Activated naive CD8-positive, alpha-beta T cell treated with anti-CD3 and anti-CD28 coated beads for 36 hours (primary cell): ENCODE data around the gene CTAG1A. TPM values are rescaled to one million over a fixed set of nuclear protein-coding genes. Genes with fewer than 3 reads are reported as not detected.
"Not testable (repeated sequence)": the region's sequence is repeated elsewhere in the genome, so short reads cannot be mapped to it uniquely, and the experiment has no call there.

Experiments used
- DNase-seq: peaks from one replicate; pipeline ENCODE4 v3.0.0; 2021
- H3K27ac Mint-ChIP-seq: one replicate; pipeline ENCODE4 v1.8.0; 2022; ENCODE audit warnings: mild to moderate bottlenecking, moderate library complexity, mixed read lengths
- H3K27me3 Mint-ChIP-seq: one replicate; pipeline ENCODE4 v1.8.0; 2022; ENCODE audit warnings: mild to moderate bottlenecking, mixed read lengths
- H3K36me3 Mint-ChIP-seq: one replicate; pipeline ENCODE4 v1.8.0; 2021; ENCODE audit warnings: mild to moderate bottlenecking, mixed read lengths
- H3K4me1 Mint-ChIP-seq: one replicate; pipeline ENCODE4 v1.8.0; 2021; ENCODE audit warnings: mixed read lengths
- H3K4me3 Mint-ChIP-seq: one replicate; pipeline ENCODE4 v1.8.0; 2022; ENCODE audit warnings: mild to moderate bottlenecking, moderate library complexity, mixed read lengths
- H3K9me3 Mint-ChIP-seq: one replicate; pipeline ENCODE4 v1.8.0; 2022; ENCODE audit warnings: mixed read lengths
- total RNA-seq, 2 experiments: library from RNA; stranded (reverse); gene quantifications; one replicate each; pipeline ENCODE4 v1.2.3, GENCODE V29; 2021

CTAG1A gene
- total RNA-seq, 2 experiments from 2014 or later, result not detected

DNA sequence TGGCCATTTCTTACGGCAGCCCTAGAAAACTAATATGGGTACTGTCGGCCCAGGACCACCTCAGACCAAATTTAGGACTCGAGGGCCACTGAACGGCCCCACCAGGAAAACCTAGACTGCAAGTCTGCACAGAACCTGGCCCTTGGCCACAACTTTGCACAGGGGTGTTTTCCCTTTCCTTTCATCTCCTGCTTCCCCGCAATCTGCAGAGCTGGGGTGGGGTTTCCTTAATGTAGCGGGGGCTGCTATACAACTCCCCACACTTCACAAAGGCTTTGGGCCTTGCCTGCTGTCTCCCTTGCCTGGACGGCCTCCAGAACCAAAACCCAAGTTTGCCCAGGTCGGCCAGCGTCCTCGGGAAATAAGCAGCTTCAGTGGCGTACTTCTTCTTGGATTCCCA lies 46.0 kb downstream of the CTAG1A start:
- not testable (repeated sequence) for H3K27ac Mint-ChIP-seq, H3K36me3 Mint-ChIP-seq, H3K4me1 Mint-ChIP-seq, H3K9me3 Mint-ChIP-seq, H3K4me3 Mint-ChIP-seq, DNase-seq, H3K27me3 Mint-ChIP-seq

DNA sequence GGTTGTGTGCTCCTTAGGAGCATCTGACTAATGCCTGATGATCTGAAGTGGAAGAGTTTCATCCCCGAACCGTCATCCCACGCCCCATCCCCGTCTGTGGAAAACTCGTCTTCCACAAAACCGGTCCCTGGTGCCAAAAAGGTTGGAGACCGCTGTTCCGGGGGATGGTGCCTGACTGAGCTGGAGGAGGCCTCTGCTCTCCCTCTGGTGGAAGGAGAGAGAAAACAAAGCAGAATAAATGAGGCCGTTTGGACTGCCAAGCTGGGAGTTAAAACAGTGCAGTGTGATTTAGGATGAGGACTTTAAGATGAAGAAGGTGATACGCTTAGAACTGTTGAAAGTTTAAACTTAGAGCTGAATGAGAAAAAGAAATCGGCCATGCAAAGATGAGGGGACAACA lies 48.7 kb downstream of the CTAG1A start:
- not testable (repeated sequence) for H3K9me3 Mint-ChIP-seq, H3K4me3 Mint-ChIP-seq, DNase-seq, H3K36me3 Mint-ChIP-seq, H3K27ac Mint-ChIP-seq, H3K4me1 Mint-ChIP-seq, H3K27me3 Mint-ChIP-seq

Other genes with a start within 250 kb of the CTAG1A start
- 100 to 1,000 TPM; 694 to 696 TPM for gene FLNA, start 210.5 kb upstream of the CTAG1A start, total RNA-seq
- gene EMD, start 205.8 kb upstream of the CTAG1A start, total RNA-seq, result 100 to 1,000 TPM; 110 to 112 TPM
- 1,000 to 10,000 TPM; 2,967 to 3,168 TPM for gene RPL10, start 186.8 kb upstream of the CTAG1A start, total RNA-seq
- 10 to 100 TPM; 12.4 to 12.7 TPM for gene DNASE1L1, start 175.9 kb upstream of the CTAG1A start, total RNA-seq
- gene TAFAZZIN, start 173.6 kb upstream of the CTAG1A start, total RNA-seq, result 10 to 100 TPM; 35.1 to 35.8 TPM
- gene ATP6AP1, start 156.5 kb upstream of the CTAG1A start, total RNA-seq, result 10 to 100 TPM; 25.1 to 25.3 TPM
- gene GDI1, start 148.0 kb upstream of the CTAG1A start, total RNA-seq, result 10 to 100 TPM; 66.3 to 68.4 TPM
- gene FAM50A, start 141.0 kb upstream of the CTAG1A start, total RNA-seq, result 10 to 100 TPM; 45.3 to 46.4 TPM
- 10 to 100 TPM; 22.3 to 23.1 TPM for gene PLXNA3, start 126.9 kb upstream of the CTAG1A start, total RNA-seq
- gene LAGE3, start 105.9 kb upstream of the CTAG1A start, total RNA-seq, result 10 to 100 TPM; 65.1 to 72.4 TPM
- 10 to 100 TPM; 53.2 to 54.7 TPM for gene UBL4A, start 98.5 kb upstream of the CTAG1A start, total RNA-seq
- gene SLC10A3, start 94.5 kb upstream of the CTAG1A start, total RNA-seq, result 10 to 100 TPM; 18.0 to 19.0 TPM
- 10 to 100 TPM; 26.8 to 27.3 TPM for gene FAM3A, start 68.9 kb upstream of the CTAG1A start, total RNA-seq
- gene G6PD, start 38.3 kb upstream of the CTAG1A start, total RNA-seq, result 10 to 100 TPM; 89.9 to 92.4 TPM
- 10 to 100 TPM; 31.1 to 32.5 TPM for gene IKBKG, start 37.5 kb upstream of the CTAG1A start, total RNA-seq
- not detected for gene CTAG1B, start 34.1 kb downstream of the CTAG1A start, total RNA-seq
- 10 to 100 TPM; 37.2 to 39.6 TPM for gene CTAG2, start 68.4 kb downstream of the CTAG1A start, total RNA-seq
- 1 to 10 TPM; 2.5 to 3.4 TPM for gene GAB3, start 165.9 kb downstream of the CTAG1A start, total RNA-seq
- 100 to 1,000 TPM; 181 to 190 TPM for gene DKC1, start 177.7 kb downstream of the CTAG1A start, total RNA-seq
- 10 to 100 TPM; 16.2 to 17.9 TPM for gene MPP1, start 220.4 kb downstream of the CTAG1A start, total RNA-seq
- gene SMIM9, start 249.5 kb downstream of the CTAG1A start, total RNA-seq, result not detected